ENCODE data around the gene CCDC170. TPM values are rescaled to one million over a fixed set of nuclear protein-coding genes. Genes with fewer than 3 reads are reported as not detected.

The CCDC170 gene
- total and polyA plus RNA-seq, 4 donors, result 0.05 to 5.4 (median 1.1) TPM

GRCh38 chr6:151630387-151630786, 136.6 kb downstream of the CCDC170 start:
- no peak for DNase-seq
- H3K4me3 ChIP-seq (ENCODE audit: low read length in 2 of 2), result no peak overlapping the region
- H3K4me1 ChIP-seq (ENCODE audit: control insufficient read depth in 1 of 2, insufficient read depth in 2 of 2, low read length in 2 of 2), result peaks cover 0 to 2% of the 10 kb centered on the region in 2 donors
- H3K36me3 ChIP-seq (ENCODE audit: control insufficient read depth in 1 of 2, insufficient read depth in 2 of 2, low read length in 1 of 2), result no peaks in the 10 kb centered on the region
- intact Hi-C loops (cut with DNase I), result no loop called here
- peak; percentile 39 for ATAC-seq (ENCODE audit: low FRiP score)
- no peak overlapping the region for H3K27ac ChIP-seq (ENCODE audit: low read depth in 1 of 2, low read length in 2 of 2)
- peaks cover 0 to 2% of the 10 kb centered on the region in 2 donors for H3K27me3 ChIP-seq (ENCODE audit: control insufficient read depth in 1 of 2, insufficient read depth in 2 of 2, low read length in 1 of 2)
- no peaks in the 10 kb centered on the region for H3K9me3 ChIP-seq (ENCODE audit: control insufficient read depth, low read length)

GRCh38 chr6:151630991-151631655, 137.3 kb downstream of the CCDC170 start:
- H3K36me3 ChIP-seq (ENCODE audit: control insufficient read depth in 1 of 2, insufficient read depth in 2 of 2, low read length in 1 of 2), result no peaks in the 10 kb centered on the region
- DNase-seq (no peak), ATAC-seq (ENCODE audit: low FRiP score) (peak; percentile 34)
- peaks cover 0 to 2% of the 10 kb centered on the region in 2 donors for H3K4me1 ChIP-seq (ENCODE audit: control insufficient read depth in 1 of 2, insufficient read depth in 2 of 2, low read length in 2 of 2)
- no peak overlapping the region for H3K4me3 ChIP-seq (ENCODE audit: low read length in 2 of 2)
- no peaks in the 10 kb centered on the region for H3K9me3 ChIP-seq (ENCODE audit: control insufficient read depth, low read length)
- intact Hi-C loops (cut with DNase I), result no loop called here
- WGBS, 2 donors, result 53 to 58% methylated on average over 5 of the region's 5 CpGs
- peaks cover 0 to 2% of the 10 kb centered on the region in 2 donors for H3K27me3 ChIP-seq (ENCODE audit: control insufficient read depth in 1 of 2, insufficient read depth in 2 of 2, low read length in 1 of 2)
- H3K27ac ChIP-seq (ENCODE audit: low read depth in 1 of 2, low read length in 2 of 2), result no peak overlapping the region

- peaks cover 0 to 2% of the 10 kb centered on the region in 2 donors for H3K27me3 ChIP-seq (ENCODE audit: control insufficient read depth in 1 of 2, insufficient read depth in 2 of 2, low read length in 1 of 2)
- ATAC-seq (ENCODE audit: low FRiP score) (no peak), DNase-seq (no peak)
- intact Hi-C loops (cut with DNase I), result no loop called here
- H3K4me1 ChIP-seq (ENCODE audit: control insufficient read depth in 1 of 2, insufficient read depth in 2 of 2, low read length in 2 of 2), result peaks cover 0 to 2% of the 10 kb centered on the region in 2 donors
- H3K9me3 ChIP-seq (ENCODE audit: control insufficient read depth, low read length), result no peaks in the 10 kb centered on the region
- no peak overlapping the region for H3K27ac ChIP-seq (ENCODE audit: low read depth in 1 of 2, low read length in 2 of 2)
- no peaks in the 10 kb centered on the region for H3K36me3 ChIP-seq (ENCODE audit: control insufficient read depth in 1 of 2, insufficient read depth in 2 of 2, low read length in 1 of 2)
- whole genome bisulfite sequencing, 2 donors, result 59% methylated on average over 2 of the region's 2 CpGs
- H3K4me3 ChIP-seq (ENCODE audit: low read length in 2 of 2), result no peak overlapping the region
Observed at GRCh38 chr6:151632415-151632987, 138.7 kb downstream of the CCDC170 start.

- intact Hi-C loops (cut with DNase I), result no loop called here
- Histone ChIP-seq H3K36me3 (ENCODE audit: control insufficient read depth in 1 of 2, insufficient read depth in 2 of 2, low read length in 1 of 2) (no peaks in the 10 kb centered on the region), H3K4me1 (ENCODE audit: control insufficient read depth in 1 of 2, insufficient read depth in 2 of 2, low read length in 2 of 2) (peaks cover 0 to 2% of the 10 kb centered on the region in 2 donors), H3K9me3 (ENCODE audit: control insufficient read depth, low read length) (no peaks in the 10 kb centered on the region), H3K27ac (ENCODE audit: low read depth in 1 of 2, low read length in 2 of 2) (no peak overlapping the region), H3K4me3 (ENCODE audit: low read length in 2 of 2) (no peak overlapping the region), H3K27me3 (ENCODE audit: control insufficient read depth in 1 of 2, insufficient read depth in 2 of 2, low read length in 1 of 2) (peaks cover 0 to 2% of the 10 kb centered on the region in 2 donors)
- DNase-seq (no peak), ATAC-seq (ENCODE audit: low FRiP score) (no peak)
- WGBS, 2 donors, result 67 to 72% methylated on average over 5 of the region's 5 CpGs
Observed at GRCh38 chr6:151633526-151634335, 139.9 kb downstream of the CCDC170 start.

- ATAC-seq (ENCODE audit: low FRiP score) (no peak), DNase-seq (no peak)
- Histone ChIP-seq H3K27ac (ENCODE audit: low read depth in 1 of 2, low read length in 2 of 2) (no peak overlapping the region), H3K4me3 (ENCODE audit: low read length in 2 of 2) (no peak overlapping the region), H3K27me3 (ENCODE audit: control insufficient read depth in 1 of 2, insufficient read depth in 2 of 2, low read length in 1 of 2) (peaks cover 0 to 2% of the 10 kb centered on the region in 2 donors), H3K4me1 (ENCODE audit: control insufficient read depth in 1 of 2, insufficient read depth in 2 of 2, low read length in 2 of 2) (peaks cover 0 to 2% of the 10 kb centered on the region in 2 donors), H3K9me3 (ENCODE audit: control insufficient read depth, low read length) (no peaks in the 10 kb centered on the region), H3K36me3 (ENCODE audit: control insufficient read depth in 1 of 2, insufficient read depth in 2 of 2, low read length in 1 of 2) (no peaks in the 10 kb centered on the region)
- WGBS, 2 donors, result 87 to 91% methylated on average over 3 of the region's 3 CpGs
- intact Hi-C loops (cut with DNase I), result no loop called here
Observed at GRCh38 chr6:151634336-151634720, 140.5 kb downstream of the CCDC170 start.

GRCh38 chr6:151635741-151636140, 141.9 kb downstream of the CCDC170 start:
- DNase-seq, result no peak

GRCh38 chr6:151637814-151638213, 144.0 kb downstream of the CCDC170 start:
- WGBS, 2 donors, result 70 to 86% methylated on average over 3 of the region's 3 CpGs
- ATAC-seq (ENCODE audit: low FRiP score) (no peak), DNase-seq (no peak)
- no peak overlapping the region for H3K4me3 ChIP-seq (ENCODE audit: low read length in 2 of 2)
- H3K36me3 ChIP-seq (ENCODE audit: control insufficient read depth in 1 of 2, insufficient read depth in 2 of 2, low read length in 1 of 2), result no peaks in the 10 kb centered on the region
- no peak overlapping the region for H3K27ac ChIP-seq (ENCODE audit: low read depth in 1 of 2, low read length in 2 of 2)
- H3K9me3 ChIP-seq (ENCODE audit: control insufficient read depth, low read length), result peaks cover 2% of the 10 kb centered on the region
- H3K4me1 ChIP-seq (ENCODE audit: control insufficient read depth in 1 of 2, insufficient read depth in 2 of 2, low read length in 2 of 2), result no peaks in the 10 kb centered on the region
- intact Hi-C loops (cut with DNase I), result no loop called here
- peaks cover 0 to 2% of the 10 kb centered on the region in 2 donors for H3K27me3 ChIP-seq (ENCODE audit: control insufficient read depth in 1 of 2, insufficient read depth in 2 of 2, low read length in 1 of 2)

More at GRCh38 chr6:151635741-151636140, 141.9 kb downstream of the CCDC170 start:
- 74 to 75% methylated on average over 3 of the region's 3 CpGs for WGBS, 2 donors
- H3K4me1 ChIP-seq (ENCODE audit: control insufficient read depth in 1 of 2, insufficient read depth in 2 of 2, low read length in 2 of 2), result no peaks in the 10 kb centered on the region
- ATAC-seq (ENCODE audit: low FRiP score), result no peak
- H3K9me3 ChIP-seq (ENCODE audit: control insufficient read depth, low read length), result no peaks in the 10 kb centered on the region
- H3K27ac ChIP-seq (ENCODE audit: low read depth in 1 of 2, low read length in 2 of 2), result no peak overlapping the region
- no peaks in the 10 kb centered on the region for H3K36me3 ChIP-seq (ENCODE audit: control insufficient read depth in 1 of 2, insufficient read depth in 2 of 2, low read length in 1 of 2)
- H3K4me3 ChIP-seq (ENCODE audit: low read length in 2 of 2), result no peak overlapping the region
- intact Hi-C loops (cut with DNase I), result no loop called here
- H3K27me3 ChIP-seq (ENCODE audit: control insufficient read depth in 1 of 2, insufficient read depth in 2 of 2, low read length in 1 of 2), result peaks cover 0 to 2% of the 10 kb centered on the region in 2 donors

- intact Hi-C loops (cut with DNase I), result no loop called here
- no peak for DNase-seq
- Histone ChIP-seq H3K9me3 (ENCODE audit: control insufficient read depth, low read length) (peaks cover 2% of the 10 kb centered on the region), H3K4me1 (ENCODE audit: control insufficient read depth in 1 of 2, insufficient read depth in 2 of 2, low read length in 2 of 2) (no peaks in the 10 kb centered on the region), H3K27ac (ENCODE audit: low read depth in 1 of 2, low read length in 2 of 2) (no peak overlapping the region), H3K4me3 (ENCODE audit: low read length in 2 of 2) (no peak overlapping the region), H3K27me3 (ENCODE audit: control insufficient read depth in 1 of 2, insufficient read depth in 2 of 2, low read length in 1 of 2) (no peaks in the 10 kb centered on the region), H3K36me3 (ENCODE audit: control insufficient read depth in 1 of 2, insufficient read depth in 2 of 2, low read length in 1 of 2) (no peaks in the 10 kb centered on the region)
- ATAC-seq (ENCODE audit: low FRiP score), result no peak
- 66 to 75% methylated on average over 1 of the region's 1 CpG for WGBS, 2 donors
Observed at GRCh38 chr6:151639750-151640149, 145.9 kb downstream of the CCDC170 start.
